ENCODE results near the gene QSOX1.

QSOX1 gene

GRCh38 chr1:180136331-180136967, 18.2 kb upstream of the QSOX1 start:
- no peak for TF ChIP-seq GATA3 (IDR thresholded peaks at IDR 0.05; ENCODE audit: low read depth, low read length)
- no peak for TF ChIP-seq GATA2 (IDR thresholded peaks at IDR 0.05; ENCODE audit: low read depth, low read length)

- no peak for TF ChIP-seq GATA3 (IDR thresholded peaks at IDR 0.05; ENCODE audit: low read depth, low read length)
- no peak for TF ChIP-seq GATA2 (IDR thresholded peaks at IDR 0.05; ENCODE audit: low read depth, low read length)
These were observed 17.7 kb upstream of the QSOX1 start for GRCh38 chr1:180136968-180137356.

- no peak for TF ChIP-seq GATA3 (IDR thresholded peaks at IDR 0.05; ENCODE audit: low read depth, low read length)
- no peak for TF ChIP-seq GATA2 (IDR thresholded peaks at IDR 0.05; ENCODE audit: low read depth, low read length)
These were observed 16.9 kb upstream of the QSOX1 start for GRCh38 chr1:180137776-180138175.

DNA sequence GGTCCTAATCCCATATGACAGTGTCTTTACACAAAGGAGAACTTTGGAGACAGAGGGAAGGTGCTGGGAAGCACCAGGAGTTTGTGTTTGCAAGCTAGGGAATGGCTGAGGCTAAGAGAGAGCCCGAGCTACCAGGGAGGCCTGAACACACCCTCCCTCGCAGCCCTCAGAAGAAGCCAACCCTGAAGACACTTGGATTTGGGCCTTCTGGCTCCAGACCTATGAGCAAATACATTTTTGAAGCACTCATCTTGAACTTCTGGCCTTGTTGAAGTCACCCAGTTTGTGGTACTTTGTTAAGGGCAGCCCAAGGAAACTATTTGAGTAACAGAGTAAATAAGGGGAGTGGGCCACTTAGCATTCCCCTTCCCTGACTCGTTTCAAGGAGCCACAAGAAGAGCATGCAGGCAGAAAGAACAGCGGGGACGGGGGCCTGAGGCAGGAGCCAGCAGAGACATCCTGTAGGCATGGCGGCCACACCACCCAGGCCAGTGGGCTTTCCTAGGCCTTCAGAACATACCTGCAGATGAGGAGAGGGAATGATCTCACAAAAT, 13.2 kb upstream of the QSOX1 start:
- no peak for TF ChIP-seq GATA2 (IDR thresholded peaks at IDR 0.05; ENCODE audit: low read depth, low read length)
- TF ChIP-seq GATA3 (IDR thresholded peaks at IDR 0.05; ENCODE audit: low read depth, low read length) = no peak

DNA sequence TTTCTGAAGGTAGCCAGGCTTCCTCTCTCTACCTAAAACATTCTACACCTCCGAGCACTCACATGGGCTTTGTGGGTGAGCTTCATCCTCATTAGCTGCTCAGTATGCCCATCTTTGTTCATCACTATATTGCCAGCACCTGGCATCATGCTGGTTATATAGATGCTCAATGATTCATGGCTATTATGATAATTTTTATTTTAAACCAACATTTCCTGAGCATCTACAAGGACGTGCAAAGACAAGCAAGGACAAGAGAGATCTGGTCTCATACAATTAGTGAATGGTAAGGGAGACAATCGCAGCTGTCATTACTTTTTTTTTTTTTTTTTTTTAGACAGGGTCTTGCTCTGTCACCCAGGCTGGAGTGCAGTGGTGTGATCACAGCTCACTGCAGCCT, 11.3 kb upstream of the QSOX1 start:
- no peak for TF ChIP-seq GATA2 (IDR thresholded peaks at IDR 0.05; ENCODE audit: low read depth, low read length)
- TF ChIP-seq GATA3 (IDR thresholded peaks at IDR 0.05; ENCODE audit: low read depth, low read length) = no peak

- no peak for TF ChIP-seq GATA3 (IDR thresholded peaks at IDR 0.05; ENCODE audit: low read depth, low read length)
These were observed 9.9 kb upstream of the QSOX1 start for GRCh38 chr1:180144659-180145357.

GRCh38 chr1:180145446-180145845, 9.2 kb upstream of the QSOX1 start:
- TF ChIP-seq GATA3 (IDR thresholded peaks at IDR 0.05; ENCODE audit: low read depth, low read length) (no peak), GATA2 (IDR thresholded peaks at IDR 0.05; ENCODE audit: low read depth, low read length) (no peak)

GRCh38 chr1:180150982-180151381, 3.7 kb upstream of the QSOX1 start:
- TF ChIP-seq GATA3 (IDR thresholded peaks at IDR 0.05; ENCODE audit: low read depth, low read length) = no peak
- TF ChIP-seq GATA2 (IDR thresholded peaks at IDR 0.05; ENCODE audit: low read depth, low read length) = no peak

DNA sequence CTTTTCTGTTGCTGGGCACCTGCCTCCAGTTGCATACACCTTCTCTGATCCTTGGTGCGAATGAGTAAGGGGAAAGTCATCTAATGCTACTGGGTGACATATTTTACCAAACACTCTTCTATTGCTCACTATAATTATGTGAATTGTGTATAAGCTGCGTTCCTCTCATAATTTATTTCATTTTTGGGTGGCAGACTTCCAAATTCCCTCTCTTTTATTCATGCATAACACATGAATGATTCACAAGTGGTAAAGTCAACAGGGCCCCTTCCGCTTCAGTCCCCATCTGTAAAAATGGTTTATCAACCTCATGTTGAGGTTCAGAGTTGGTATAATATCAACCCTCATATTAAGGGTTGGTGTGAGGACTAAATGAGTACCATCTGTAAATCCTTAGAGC, 3.2 kb upstream of the QSOX1 start:
- TF ChIP-seq GATA2 (IDR thresholded peaks at IDR 0.05; ENCODE audit: low read depth, low read length) (no peak), GATA3 (IDR thresholded peaks at IDR 0.05; ENCODE audit: low read depth, low read length) (no peak)

- no peak for TF ChIP-seq GATA3 (IDR thresholded peaks at IDR 0.05; ENCODE audit: low read depth, low read length)
These were observed 2.1 kb upstream of the QSOX1 start for GRCh38 chr1:180152588-180152987.

DNA sequence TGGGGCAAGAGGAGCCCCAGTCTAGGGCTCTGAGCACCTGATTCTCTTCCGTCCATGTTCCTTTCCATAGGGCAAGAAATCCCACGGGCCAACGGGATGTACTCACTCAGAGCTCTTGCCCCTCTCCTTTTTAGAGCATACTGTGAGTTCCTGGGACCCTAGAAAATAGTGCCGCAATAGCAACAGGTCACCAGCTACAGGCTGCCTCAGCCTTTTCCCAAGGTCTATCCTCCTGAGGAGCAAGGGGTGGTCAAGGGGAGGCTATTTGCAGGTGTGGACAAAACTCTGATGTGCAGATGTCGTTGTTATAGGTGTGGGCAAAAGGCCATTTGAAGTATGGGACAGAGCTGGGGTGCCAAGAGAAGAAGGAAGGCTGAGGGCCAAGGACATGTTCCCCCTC, 1.6 kb upstream of the QSOX1 start:
- TF ChIP-seq GATA2 (IDR thresholded peaks at IDR 0.05; ENCODE audit: low read depth, low read length) (no peak), GATA3 (IDR thresholded peaks at IDR 0.05; ENCODE audit: low read depth, low read length) (no peak)

DNA sequence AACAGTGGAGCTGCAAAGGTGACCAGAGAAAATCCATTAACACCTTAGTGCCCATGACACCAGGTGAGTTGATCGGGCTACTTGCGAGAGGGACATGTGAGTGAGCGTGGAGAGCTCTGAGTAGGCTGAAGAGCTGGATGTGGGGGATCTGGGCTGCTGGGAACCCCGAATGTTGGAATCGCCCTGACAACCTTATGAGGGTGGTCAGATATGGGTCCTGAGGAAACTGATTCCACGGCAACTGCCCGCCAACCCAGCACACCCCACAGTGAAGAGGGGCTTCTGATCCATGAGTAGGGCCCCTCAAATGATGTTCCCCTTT, 705 bp upstream of the QSOX1 start:
- TF ChIP-seq GATA2 (IDR thresholded peaks at IDR 0.05; ENCODE audit: low read depth, low read length) = no peak
- TF ChIP-seq GATA3 (IDR thresholded peaks at IDR 0.05; ENCODE audit: low read depth, low read length) = no peak

DNA sequence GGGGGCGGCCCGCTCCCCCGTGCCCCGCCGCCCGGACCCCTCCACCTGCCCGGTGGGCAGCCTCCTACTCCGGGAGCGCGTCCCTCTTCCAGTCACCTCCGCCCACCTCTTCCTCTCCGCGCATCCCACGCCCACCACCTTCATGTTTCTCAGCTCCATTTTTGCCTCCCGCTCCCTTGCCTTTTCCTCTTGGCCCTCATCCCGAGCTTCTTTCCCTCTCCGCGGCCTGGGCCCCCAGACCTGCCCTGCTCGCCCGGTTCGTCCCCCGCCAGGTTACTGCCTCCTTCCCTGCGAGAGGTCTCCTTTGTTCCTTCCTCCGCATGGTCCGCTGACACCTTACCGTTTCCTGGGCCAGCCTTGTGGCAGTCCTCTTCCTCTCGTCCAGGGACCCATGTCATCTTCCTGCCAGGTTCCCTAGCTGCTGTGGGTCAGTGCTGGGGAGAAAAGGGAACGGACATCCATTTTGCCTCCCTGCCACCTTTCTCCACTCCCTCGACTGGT, 563 bp downstream of the QSOX1 start:
- TF ChIP-seq GATA3 (IDR thresholded peaks at IDR 0.05; ENCODE audit: low read depth, low read length) (no peak), GATA2 (IDR thresholded peaks at IDR 0.05; ENCODE audit: low read depth, low read length) (no peak)

DNA sequence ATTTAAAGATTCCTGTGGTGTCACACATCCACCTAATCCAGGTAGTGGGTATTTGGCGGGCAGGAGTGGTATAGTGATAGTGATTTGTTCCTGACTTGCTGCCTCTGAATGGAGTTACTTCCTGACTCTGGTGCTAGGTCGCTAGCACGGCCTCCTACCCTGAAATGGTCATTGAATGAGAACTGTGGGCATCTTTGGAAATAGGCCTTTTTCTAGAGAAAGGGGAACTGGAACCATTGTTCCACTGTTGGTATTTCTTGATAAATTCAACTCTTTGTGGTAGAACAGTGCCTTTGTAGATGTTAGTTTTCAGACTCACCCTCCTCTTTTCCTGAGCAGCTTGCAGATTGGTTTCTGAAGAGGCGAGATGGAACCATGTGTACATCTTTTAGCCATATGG, 1.5 kb downstream of the QSOX1 start:
- TF ChIP-seq GATA2 (IDR thresholded peaks at IDR 0.05; ENCODE audit: low read depth, low read length) (no peak), GATA3 (IDR thresholded peaks at IDR 0.05; ENCODE audit: low read depth, low read length) (no peak)

- TF ChIP-seq GATA3 (IDR thresholded peaks at IDR 0.05; ENCODE audit: low read depth, low read length) = no peak
- no peak for TF ChIP-seq GATA2 (IDR thresholded peaks at IDR 0.05; ENCODE audit: low read depth, low read length)
These were observed 2.0 kb downstream of the QSOX1 start for GRCh38 chr1:180156631-180157091.

Data from SH-SY5Y (cell line).